HEK293 (cell line): Measurements from ENCODE around the gene PEF1.

Experiments used
- CTCF ChIA-PET: fragments of 350-600 bp; formaldehyde crosslinking; extraction: SDS; loops from one replicate; lab custom pipeline; 2021; ENCODE audit warnings: antibody characterized with exemption; lab: Yijun Ruan, JAX
- POLR2A ChIA-PET: fragments of 300-600 bp; formaldehyde crosslinking; extraction: SDS; loops from one replicate; lab custom pipeline; 2020; ENCODE audit warnings: antibody characterized with exemption, inconsistent platforms; lab: Yijun Ruan, JAX
- H3K27ac ChIP-seq: fragments of 200-500 bp; sonication (Bioruptor generic); 2 replicates; pipeline ENCODE4 v1.5.1; 2014; ENCODE audit warnings: low read depth, low read length, control low read depth, inconsistent platforms; ENCODE audit errors: extremely low read depth
- H3K36me3 ChIP-seq, 2 experiments: fragments of 200-500 bp in 1 of 2; sonication (Bioruptor generic) in 1 of 2; 1 replicate in 1 of 2; 2 replicates in 1 of 2; pipeline ENCODE4 v1.5.1; 2014 to 2017; ENCODE audit warnings: inconsistent platforms in 2 of 2, low read length in 2 of 2; ENCODE audit not compliant: control insufficient read depth in 2 of 2, insufficient read depth in 1 of 2
- H3K4me1 ChIP-seq: fragments of 200-500 bp; sonication (Bioruptor generic); 2 replicates; pipeline ENCODE4 v1.5.1; 2014; ENCODE audit warnings: mild to moderate bottlenecking, low read length, inconsistent platforms; ENCODE audit not compliant: control insufficient read depth, insufficient read depth
- H3K4me3 ChIP-seq: 2 replicates; pipeline ENCODE4 v1.5.1; 2011; ENCODE audit warnings: low read depth, mild to moderate bottlenecking, control low read depth, low read length, moderate library complexity
- H3K9me3 ChIP-seq: fragments of 200-500 bp; sonication (Bioruptor generic); 2 replicates; pipeline ENCODE4 v1.5.1; 2014; ENCODE audit warnings: low read depth, low read length, inconsistent platforms; ENCODE audit not compliant: control insufficient read depth, insufficient read depth
- EGR2 ChIP-seq: fragments of 450-650 bp; formaldehyde crosslinking; IDR thresholded peaks from 2 replicates; pipeline ENCODE4 v1.5.1; 2016; ENCODE audit warnings: low read depth, missing biosample characterization, missing genetic modification characterization
- GLI4 ChIP-seq: fragments of 450-650 bp; formaldehyde crosslinking; IDR thresholded peaks from 2 replicates; pipeline ENCODE4 v1.5.1; 2016; ENCODE audit warnings: missing biosample characterization, missing genetic modification characterization
- HOXA7 ChIP-seq: sonication (generic); formaldehyde crosslinking; IDR thresholded peaks from 2 replicates; pipeline ENCODE4 v1.8.1; 2022; ENCODE audit warnings: missing genetic modification reagents, borderline replicate concordance
- HOXC10 ChIP-seq: sonication (generic); formaldehyde crosslinking; IDR thresholded peaks from 2 replicates; pipeline ENCODE4 v1.8.1; 2023; ENCODE audit warnings: mild to moderate bottlenecking, missing genetic modification reagents
- MZF1 ChIP-seq: fragments of 450-650 bp; formaldehyde crosslinking; IDR thresholded peaks from 2 replicates; pipeline ENCODE4 v1.5.1; 2017; ENCODE audit warnings: missing biosample characterization, missing genetic modification characterization, borderline replicate concordance
- PRDM10 ChIP-seq: fragments of 450-650 bp; formaldehyde crosslinking; IDR thresholded peaks from 2 replicates; pipeline ENCODE4 v1.5.1; 2016; ENCODE audit warnings: missing biosample characterization, missing genetic modification characterization
- SCRT1 ChIP-seq: fragments of 450-650 bp; formaldehyde crosslinking; IDR thresholded peaks from 2 replicates; pipeline ENCODE4 v1.5.1; 2016; ENCODE audit warnings: missing biosample characterization, missing genetic modification characterization, borderline replicate concordance
- SCRT2 ChIP-seq: fragments of 450-650 bp; formaldehyde crosslinking; IDR thresholded peaks from 2 replicates; pipeline ENCODE4 v1.5.1; 2016; ENCODE audit warnings: missing biosample characterization, missing genetic modification characterization
- TRIM28 ChIP-seq: IDR thresholded peaks from 2 replicates; pipeline ENCODE4 v1.6.1; 2011; ENCODE audit warnings: low read length, control low read depth, borderline replicate concordance
- ZBTB6 ChIP-seq: fragments of 450-650 bp; formaldehyde crosslinking; IDR thresholded peaks from 2 replicates; pipeline ENCODE4 v1.5.1; 2017; ENCODE audit warnings: missing biosample characterization, missing genetic modification characterization
- ZFHX2 ChIP-seq: fragments of 450-650 bp; formaldehyde crosslinking; conservative IDR thresholded peaks from 2 replicates; pipeline ENCODE4 v1.5.1; 2016; ENCODE audit warnings: missing biosample characterization, missing genetic modification characterization
- ZNF148 ChIP-seq: fragments of 450-650 bp; formaldehyde crosslinking; IDR thresholded peaks from 2 replicates; pipeline ENCODE4 v1.5.0; 2017; ENCODE audit warnings: missing biosample characterization, missing genetic modification characterization, borderline replicate concordance
- ZNF16 ChIP-seq: fragments of 450-650 bp; formaldehyde crosslinking; IDR thresholded peaks from 2 replicates; pipeline ENCODE4 v1.5.1; 2016; ENCODE audit warnings: low read depth, missing biosample characterization, missing genetic modification characterization
- ZNF223 ChIP-seq: fragments of 450-650 bp; formaldehyde crosslinking; IDR thresholded peaks from 2 replicates; pipeline ENCODE4 v1.5.1; 2016; ENCODE audit warnings: missing biosample characterization, missing genetic modification characterization
- ZNF521 ChIP-seq: fragments of 450-650 bp; formaldehyde crosslinking; IDR thresholded peaks from 2 replicates; pipeline ENCODE4 v1.5.1; 2017; ENCODE audit warnings: missing biosample characterization, mild to moderate bottlenecking, missing genetic modification characterization
- ZNF621 ChIP-seq: fragments of 450-650 bp; formaldehyde crosslinking; IDR thresholded peaks from 2 replicates; pipeline ENCODE4 v1.5.1; 2017; ENCODE audit warnings: missing biosample characterization, missing genetic modification characterization
- ZNF768 ChIP-seq: fragments of 450-650 bp; formaldehyde crosslinking; IDR thresholded peaks from 2 replicates; pipeline ENCODE4 v1.5.1; 2018; ENCODE audit warnings: missing biosample characterization, mild to moderate bottlenecking, missing genetic modification characterization
- ZNF777 ChIP-seq: fragments of 450-650 bp; formaldehyde crosslinking; IDR thresholded peaks from 2 replicates; pipeline ENCODE4 v1.5.1; 2017; ENCODE audit warnings: missing biosample characterization, missing genetic modification characterization, borderline replicate concordance
- ZSCAN23 ChIP-seq: fragments of 450-650 bp; formaldehyde crosslinking; IDR thresholded peaks from 2 replicates; pipeline ENCODE4 v1.5.1; 2016; ENCODE audit warnings: missing biosample characterization, missing genetic modification characterization
- TF ChIP-seq, protein P1 (sequence below): fragments of 450-650 bp; formaldehyde crosslinking; IDR thresholded peaks from 2 replicates; pipeline ENCODE4 v1.5.1; 2016; ENCODE audit warnings: missing biosample characterization, missing genetic modification characterization
- TF ChIP-seq, protein P2 (sequence below): fragments of 450-650 bp; formaldehyde crosslinking; IDR thresholded peaks from 2 replicates; pipeline ENCODE4 v1.5.1; 2016; ENCODE audit warnings: missing biosample characterization, missing genetic modification characterization
- TF ChIP-seq, protein P3 (sequence below): fragments of 450-650 bp; formaldehyde crosslinking; IDR thresholded peaks from 2 replicates; pipeline ENCODE4 v1.5.1; 2017; ENCODE audit warnings: missing biosample characterization, missing genetic modification characterization

The PEF1 gene

DNA sequence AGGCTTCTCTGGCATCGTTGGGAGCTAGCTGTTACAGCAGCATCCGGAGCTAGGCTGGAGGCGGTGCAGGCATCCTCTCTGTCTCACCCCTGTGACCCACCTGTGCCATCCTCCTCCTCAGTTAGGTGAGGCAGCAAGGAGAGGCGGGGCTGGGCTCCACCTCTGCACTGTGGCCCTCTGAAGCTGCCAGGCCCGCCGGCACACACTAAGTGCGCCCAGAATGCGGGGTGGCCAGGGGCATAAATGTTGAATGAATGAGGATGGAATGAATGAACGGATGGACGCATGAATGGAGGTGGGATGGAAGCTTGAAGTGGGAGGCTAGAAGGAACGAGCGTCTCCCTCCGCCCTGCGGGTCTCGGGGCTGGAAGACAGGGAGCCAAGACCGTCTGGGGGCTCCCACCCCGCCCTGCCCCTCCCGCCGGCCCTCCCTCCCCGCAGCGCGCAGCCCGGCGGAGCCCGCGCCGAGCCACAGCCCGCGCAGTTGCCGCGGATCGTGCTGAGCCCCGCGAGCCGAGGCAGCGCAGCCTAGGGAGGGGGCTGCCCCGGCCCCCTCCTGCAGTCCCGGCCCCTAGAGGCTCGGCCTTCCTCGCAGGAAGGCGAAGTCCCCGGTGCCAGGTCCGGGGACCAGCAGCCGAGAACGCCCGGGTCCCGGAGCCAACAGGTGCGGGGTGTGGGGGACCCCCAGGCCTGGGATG is 27.3 kb downstream of the PEF1 start, which contains the start of gene HCRTR1:
Gene HCRTR1, plus strand, starts transcription at position 472 of the 698 bp plus-strand sequence. CDS start 1,504 bp downstream, outside the sequence.
- ChIA-PET CTCF (interaction anchor here (0.6 to 2.5 kb wide), 19 partner anchors 10 to 825 kb away, joined by 3 to 47 read pairs (median 4); no protein-coding TSS in a partner anchor), POLR2A (no interaction called here)
- Histone ChIP-seq H3K27ac (no peak within 1 kb of the TSS; the same call in 1 of the 2 replicates), H3K36me3 (no peaks in the 10 kb centered on the region), H3K4me3 (peak within 1 kb of the TSS; percentile 47), H3K4me1 (no peaks in the 10 kb centered on the region), H3K9me3 (no peaks in the 10 kb centered on the region)
- no peak for TF ChIP-seq HOXA7 (CRISPR knock-in tag)
- TF ChIP-seq ZNF223 (tag by site-specific recombination) = 0 out of 2 replicates have a peak, but pooled peaks have one; percentile 51
- TF ChIP-seq HOXC10 (CRISPR knock-in tag) = no peak
- 0 out of 2 replicates have a peak, but pooled peaks have one; percentile 48 for TF ChIP-seq SCRT1 (tag by site-specific recombination)
- no peak for TF ChIP-seq ZNF16 (tag by site-specific recombination)
- TF ChIP-seq EGR2 = peak; percentile 25; the same call in 1 of the 2 replicates
- TF ChIP-seq ZNF521 = no peak
- TF ChIP-seq PRDM10 (tag by site-specific recombination) = peak; percentile 99
- TF ChIP-seq, protein P1, sequence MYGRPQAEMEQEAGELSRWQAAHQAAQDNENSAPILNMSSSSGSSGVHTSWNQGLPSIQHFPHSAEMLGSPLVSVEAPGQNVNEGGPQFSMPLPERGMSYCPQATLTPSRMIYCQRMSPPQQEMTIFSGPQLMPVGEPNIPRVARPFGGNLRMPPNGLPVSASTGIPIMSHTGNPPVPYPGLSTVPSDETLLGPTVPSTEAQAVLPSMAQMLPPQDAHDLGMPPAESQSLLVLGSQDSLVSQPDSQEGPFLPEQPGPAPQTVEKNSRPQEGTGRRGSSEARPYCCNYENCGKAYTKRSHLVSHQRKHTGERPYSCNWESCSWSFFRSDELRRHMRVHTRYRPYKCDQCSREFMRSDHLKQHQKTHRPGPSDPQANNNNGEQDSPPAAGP (tag by site-specific recombination) = peak; percentile 52; the same call in 1 of the 2 replicates
- TF ChIP-seq, protein P2, sequence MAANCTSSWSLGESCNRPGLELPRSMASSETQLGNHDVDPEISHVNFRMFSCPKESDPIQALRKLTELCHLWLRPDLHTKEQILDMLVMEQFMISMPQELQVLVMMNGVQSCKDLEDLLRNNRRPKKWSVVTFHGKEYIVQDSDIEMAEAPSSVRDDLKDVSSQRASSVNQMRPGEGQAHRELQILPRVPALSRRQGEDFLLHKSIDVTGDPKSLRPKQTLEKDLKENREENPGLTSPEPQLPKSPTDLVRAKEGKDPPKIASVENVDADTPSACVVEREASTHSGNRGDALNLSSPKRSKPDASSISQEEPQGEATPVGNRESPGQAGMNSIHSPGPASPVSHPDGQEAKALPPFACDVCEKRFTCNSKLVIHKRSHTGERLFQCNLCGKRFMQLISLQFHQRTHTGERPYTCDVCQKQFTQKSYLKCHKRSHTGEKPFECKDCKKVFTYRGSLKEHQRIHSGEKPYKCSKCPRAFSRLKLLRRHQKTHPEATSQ = no peak
- TF ChIP-seq SCRT2 (tag by site-specific recombination) = peak; percentile 88

DNA sequence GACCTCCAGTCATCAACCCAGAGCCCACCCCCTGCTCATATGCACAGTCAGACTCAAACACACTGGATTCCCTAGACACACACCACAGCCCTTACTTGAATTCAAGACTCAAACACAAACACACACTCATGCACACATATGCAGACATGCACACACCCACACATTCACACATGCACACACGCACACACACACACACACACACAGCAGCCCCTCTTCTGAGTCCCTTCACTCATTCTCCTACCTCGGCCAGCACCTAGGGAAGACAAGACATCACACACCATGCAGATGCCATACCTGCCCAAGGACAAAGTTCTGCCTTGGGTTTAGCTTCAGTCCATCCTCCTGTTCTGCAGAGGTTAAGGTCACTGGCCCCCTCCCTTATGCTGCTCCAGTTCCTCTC is 28.7 kb downstream of the PEF1 start:
- Histone ChIP-seq H3K4me1 (no peaks in the 10 kb centered on the region), H3K36me3 (no peaks in the 10 kb centered on the region), H3K4me3 (no peak overlapping the region)
- CTCF ChIA-PET = interaction anchor here (0.7 to 1.6 kb wide), 2 partner anchors 13 to 230 kb away, joined by 4 to 7 read pairs; no protein-coding TSS in a partner anchor
- TF ChIP-seq ZNF148 (tag by site-specific recombination) = no peak
- no peak for TF ChIP-seq MZF1 (tag by site-specific recombination)
- no peak for TF ChIP-seq ZSCAN23
- TF ChIP-seq ZFHX2 = 0 out of 2 replicates have a peak, but pooled peaks have one; percentile 29
- TF ChIP-seq, protein P3, sequence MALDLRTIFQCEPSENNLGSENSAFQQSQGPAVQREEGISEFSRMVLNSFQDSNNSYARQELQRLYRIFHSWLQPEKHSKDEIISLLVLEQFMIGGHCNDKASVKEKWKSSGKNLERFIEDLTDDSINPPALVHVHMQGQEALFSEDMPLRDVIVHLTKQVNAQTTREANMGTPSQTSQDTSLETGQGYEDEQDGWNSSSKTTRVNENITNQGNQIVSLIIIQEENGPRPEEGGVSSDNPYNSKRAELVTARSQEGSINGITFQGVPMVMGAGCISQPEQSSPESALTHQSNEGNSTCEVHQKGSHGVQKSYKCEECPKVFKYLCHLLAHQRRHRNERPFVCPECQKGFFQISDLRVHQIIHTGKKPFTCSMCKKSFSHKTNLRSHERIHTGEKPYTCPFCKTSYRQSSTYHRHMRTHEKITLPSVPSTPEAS (tag by site-specific recombination) = peak; percentile 91
- TF ChIP-seq ZNF16 (tag by site-specific recombination) = no peak
- no peak for TF ChIP-seq GLI4
- no peak for TF ChIP-seq ZNF768 (tag by site-specific recombination)
- TF ChIP-seq ZNF777 (tag by site-specific recombination) = no peak
- no peak for TF ChIP-seq ZBTB6 (tag by site-specific recombination)
- TF ChIP-seq ZNF621 (tag by site-specific recombination) = no peak
- TF ChIP-seq ZNF223 (tag by site-specific recombination) = no peak
- TF ChIP-seq TRIM28 = no peak
- TF ChIP-seq EGR2 = peak; percentile 6; the same call in 1 of the 2 replicates
- TF ChIP-seq, all 188 proteins: peak for 3
- Histone ChIP-seq H3K9me3 (no peaks in the 10 kb centered on the region), H3K27ac (no peak overlapping the region)
- POLR2A ChIA-PET = no interaction called here
